OCI-LY1 (cell line): ENCODE data around the gene LRIT2.
"Not testable (repeated sequence)": the region's sequence is repeated elsewhere in the genome, so short reads cannot be mapped to it uniquely, and the experiment has no call there.

Experiments used
- CTCF ChIP-seq: fragments of 200-600 bp; sonication (generic), shearing (Covaris generic); IDR thresholded peaks from 2 replicates; pipeline ENCODE4 v1.5.1; 2017; ENCODE audit warnings: mild to moderate bottlenecking, antibody characterized with exemption, low read length, moderate library complexity, mixed read lengths
- EZH2 ChIP-seq: fragments of 200-600 bp; sonication (generic), shearing (Covaris generic); IDR thresholded peaks from 2 replicates; pipeline ENCODE4 v1.8.0; 2017; ENCODE audit warnings: borderline replicate concordance, mixed run types, mild to moderate bottlenecking, antibody characterized with exemption, low read length, moderate library complexity, mixed read lengths

GRCh38 chr10:84171237-84171636 lies 54.1 kb downstream of the LRIT2 start:
- not testable (repeated sequence) for TF ChIP-seq CTCF, EZH2
